ENCODE measurements around the gene SLC25A6. TPM values are rescaled to one million over a fixed set of nuclear protein-coding genes. Genes with fewer than 3 reads are reported as not detected.
"Not testable (repeated sequence)": the region's sequence is repeated elsewhere in the genome, so short reads cannot be mapped to it uniquely, and the experiment has no call there.

SLC25A6 gene
- total RNA-seq, 4 donors from 2014 or later = 60.0 to 69.9 (median 65.1) TPM

DNA sequence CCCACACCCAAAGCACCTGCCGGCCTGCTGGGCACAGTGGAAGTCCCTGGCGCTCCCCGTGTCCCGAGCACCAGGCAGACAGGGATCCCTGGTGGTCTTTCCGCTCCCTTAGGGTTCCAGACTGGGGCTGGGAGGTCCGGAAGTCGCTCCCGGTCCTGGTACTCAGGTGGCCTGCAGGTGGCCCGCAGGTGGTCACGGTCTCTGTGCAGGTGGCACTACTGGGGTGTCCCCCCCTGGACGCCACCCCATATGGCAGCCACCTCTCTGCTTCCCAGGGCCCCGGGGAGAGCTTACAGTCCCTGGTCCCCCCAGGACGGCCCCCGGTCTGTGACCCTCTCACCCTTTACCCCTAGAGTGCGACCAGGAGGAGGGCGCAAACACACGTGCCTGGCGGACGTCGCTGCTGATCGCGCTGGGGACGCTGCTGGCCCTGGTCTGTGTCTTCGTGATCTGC, 13.6 kb downstream of the SLC25A6 start:
- intact Hi-C loops (cut with DNase I; ENCODE audit: low total_unique reads) = no loop called here
- Histone ChIP-seq H3K36me3 (peaks cover 0 to under 1% of the 10 kb centered on the region in 2 donors), H3K27ac (no peak overlapping the region), H3K4me3 (no peak overlapping the region), H3K9me3 (no peaks in the 10 kb centered on the region), H3K4me1 (no peaks in the 10 kb centered on the region), H3K27me3 (no peaks in the 10 kb centered on the region)
- in situ Hi-C loops (cut with MboI; ENCODE audit: low sequenced_read_pairs in 4 of 4) = no loop called here
- no peak for TF ChIP-seq POLR2A (IDR thresholded peaks at IDR 0.05)
- TF ChIP-seq CTCF (IDR thresholded peaks at IDR 0.05 in 4 of 5, conservative IDR thresholded peaks at IDR 0.05 in 1 of 5) = no peak
- DNase-seq (peak in 1 of 2 donors; percentile 18), ATAC-seq (no peak)

DNA sequence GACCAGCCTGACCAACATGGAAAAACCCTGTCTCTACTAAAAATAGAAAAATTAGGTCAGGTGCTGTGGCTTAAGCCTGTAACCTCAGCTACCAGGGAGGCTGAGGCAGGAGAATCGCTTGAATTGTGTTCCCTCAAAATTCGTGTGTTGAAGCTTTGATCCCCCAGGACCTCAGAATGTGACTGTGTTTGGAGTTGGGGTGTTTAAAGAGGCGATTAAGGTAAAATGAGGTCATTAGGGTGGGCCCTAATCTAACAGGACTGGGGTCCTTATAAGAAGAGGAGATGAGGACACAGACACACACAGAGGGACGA, 23.6 kb downstream of the SLC25A6 start:
- no peak for ATAC-seq
- no peak for DNase-seq
- TF ChIP-seq POLR2A (IDR thresholded peaks at IDR 0.05) = no peak
- no peak for TF ChIP-seq CTCF (IDR thresholded peaks at IDR 0.05 in 4 of 5, conservative IDR thresholded peaks at IDR 0.05 in 1 of 5)

GRCh38 chrX:1366363-1366762, 25.6 kb downstream of the SLC25A6 start:
- intact Hi-C loops (cut with DNase I; ENCODE audit: low total_unique reads); DNase-seq; ATAC-seq; H3K27me3 ChIP-seq; H3K27ac ChIP-seq; H3K4me1 ChIP-seq; H3K9me3 ChIP-seq; in situ Hi-C loops (cut with MboI; ENCODE audit: low sequenced_read_pairs in 4 of 4); H3K36me3 ChIP-seq; H3K4me3 ChIP-seq: not testable (repeated sequence)

More for the DNA sequence above, 23.6 kb downstream of the SLC25A6 start:
- Histone ChIP-seq H3K9me3 (no peaks in the 10 kb centered on the region), H3K4me3 (no peak overlapping the region), H3K27ac (no peak overlapping the region), H3K27me3 (no peaks in the 10 kb centered on the region), H3K36me3 (peaks cover 0 to 3% of the 10 kb centered on the region in 2 donors), H3K4me1 (no peaks in the 10 kb centered on the region)
- intact Hi-C loops (cut with DNase I; ENCODE audit: low total_unique reads) = no loop called here
- in situ Hi-C loops (cut with MboI; ENCODE audit: low sequenced_read_pairs in 4 of 4) = no loop called here

GRCh38 chrX:1361910-1362309, 30.0 kb downstream of the SLC25A6 start:
- ATAC-seq = no peak
- in situ Hi-C loops (cut with MboI; ENCODE audit: low sequenced_read_pairs in 4 of 4) = no loop called here
- H3K9me3 ChIP-seq = no peaks in the 10 kb centered on the region
- H3K27ac ChIP-seq = no peak overlapping the region
- DNase-seq = no peak
- H3K36me3 ChIP-seq = peaks cover 0 to 10% of the 10 kb centered on the region in 2 donors
- no peak for TF ChIP-seq POLR2A (IDR thresholded peaks at IDR 0.05)
- TF ChIP-seq CTCF (IDR thresholded peaks at IDR 0.05 in 4 of 5, conservative IDR thresholded peaks at IDR 0.05 in 1 of 5) = no peak
- H3K4me1 ChIP-seq = no peaks in the 10 kb centered on the region
- H3K27me3 ChIP-seq = no peaks in the 10 kb centered on the region
- H3K4me3 ChIP-seq = no peak overlapping the region
- intact Hi-C loops (cut with DNase I; ENCODE audit: low total_unique reads) = no loop called here

- H3K4me3 ChIP-seq = no peak overlapping the region
- no peak overlapping the region for H3K27ac ChIP-seq
- TF ChIP-seq CTCF (IDR thresholded peaks at IDR 0.05 in 4 of 5, conservative IDR thresholded peaks at IDR 0.05 in 1 of 5) (no peak), POLR2A (IDR thresholded peaks at IDR 0.05) (no peak)
- peaks cover 0 to 10% of the 10 kb centered on the region in 2 donors for H3K36me3 ChIP-seq
- ATAC-seq = no peak
- no peaks in the 10 kb centered on the region for H3K9me3 ChIP-seq
- intact Hi-C loops (cut with DNase I; ENCODE audit: low total_unique reads) (no loop called here), in situ Hi-C loops (cut with MboI; ENCODE audit: low sequenced_read_pairs in 4 of 4) (no loop called here)
- H3K27me3 ChIP-seq = no peaks in the 10 kb centered on the region
- H3K4me1 ChIP-seq = no peaks in the 10 kb centered on the region
- DNase-seq = no peak
Observed at GRCh38 chrX:1361275-1361674, 30.6 kb downstream of the SLC25A6 start.
